ENCODE data around the gene PPP1R12C. TPM values are rescaled to one million over a fixed set of nuclear protein-coding genes. Genes with fewer than 3 reads are reported as not detected.
"Not testable (repeated sequence)": the region's sequence is repeated elsewhere in the genome, so short reads cannot be mapped to it uniquely, and the experiment has no call there.

Gene PPP1R12C
- total RNA-seq, 2 donors from 2014 or later, result 98.2 to 107 TPM

DNA sequence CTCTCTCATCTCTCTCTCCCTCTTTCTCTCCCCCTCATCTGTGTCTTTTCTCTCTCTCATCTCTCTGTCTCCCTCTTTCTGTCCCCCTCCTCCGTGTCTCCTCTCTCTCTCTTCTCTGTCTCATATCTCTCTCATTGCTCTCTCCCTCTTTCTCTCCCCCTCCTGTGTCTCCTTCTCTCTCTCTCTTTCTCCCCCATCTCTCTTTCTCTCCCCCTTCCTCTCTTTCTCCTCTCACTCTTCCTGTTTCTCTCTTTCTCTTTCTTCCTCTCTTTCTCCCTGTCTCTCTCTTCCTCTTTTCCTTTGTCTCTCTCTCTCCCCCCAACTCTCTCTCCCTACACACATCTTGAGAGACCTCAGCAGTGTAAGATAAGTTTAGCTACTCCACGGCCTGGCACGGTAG lies 49.6 kb downstream of the PPP1R12C start:
- Mint-ChIP-seq H3K27me3 (ENCODE audit: insufficient read depth) (peaks cover 80% of the 10 kb centered on the region), H3K9me3 (peaks cover 3% of the 10 kb centered on the region), H3K27ac (no peak overlapping the region), H3K4me1 (peaks cover 8% of the 10 kb centered on the region), H3K36me3 (ENCODE audit: low read depth) (no peaks in the 10 kb centered on the region), H3K4me3 (peak overlapping the region; percentile 63)
- WGBS, 2 experiments (ENCODE audit: insufficient coverage in 1 of 2, insufficient read length in 1 of 2), result 61 to 70% methylated on average over 2 to 3 of the region's 3 CpGs
- H3K4me3 ChIP-seq (ENCODE audit: low read length), result no peak overlapping the region
- H3K9me3 ChIP-seq (ENCODE audit: control insufficient read depth, low read length), result no peaks in the 10 kb centered on the region
- H3K9ac ChIP-seq (ENCODE audit: extremely low read depth, low read length, poor library complexity, severe bottlenecking), result no peak overlapping the region
- H3K27me3 ChIP-seq (ENCODE audit: control insufficient read depth, insufficient read depth, low read length, poor library complexity, severe bottlenecking), result peaks cover 30% of the 10 kb centered on the region
- H3K4me1 ChIP-seq (ENCODE audit: control insufficient read depth, insufficient read depth, low read length), result peaks cover 2% of the 10 kb centered on the region
- no peak overlapping the region for H3K27ac ChIP-seq (ENCODE audit: low read depth, low read length)
- H3K36me3 ChIP-seq (ENCODE audit: control insufficient read depth, insufficient read depth, low read length), result no peaks in the 10 kb centered on the region
- TF ChIP-seq, protein P1, sequence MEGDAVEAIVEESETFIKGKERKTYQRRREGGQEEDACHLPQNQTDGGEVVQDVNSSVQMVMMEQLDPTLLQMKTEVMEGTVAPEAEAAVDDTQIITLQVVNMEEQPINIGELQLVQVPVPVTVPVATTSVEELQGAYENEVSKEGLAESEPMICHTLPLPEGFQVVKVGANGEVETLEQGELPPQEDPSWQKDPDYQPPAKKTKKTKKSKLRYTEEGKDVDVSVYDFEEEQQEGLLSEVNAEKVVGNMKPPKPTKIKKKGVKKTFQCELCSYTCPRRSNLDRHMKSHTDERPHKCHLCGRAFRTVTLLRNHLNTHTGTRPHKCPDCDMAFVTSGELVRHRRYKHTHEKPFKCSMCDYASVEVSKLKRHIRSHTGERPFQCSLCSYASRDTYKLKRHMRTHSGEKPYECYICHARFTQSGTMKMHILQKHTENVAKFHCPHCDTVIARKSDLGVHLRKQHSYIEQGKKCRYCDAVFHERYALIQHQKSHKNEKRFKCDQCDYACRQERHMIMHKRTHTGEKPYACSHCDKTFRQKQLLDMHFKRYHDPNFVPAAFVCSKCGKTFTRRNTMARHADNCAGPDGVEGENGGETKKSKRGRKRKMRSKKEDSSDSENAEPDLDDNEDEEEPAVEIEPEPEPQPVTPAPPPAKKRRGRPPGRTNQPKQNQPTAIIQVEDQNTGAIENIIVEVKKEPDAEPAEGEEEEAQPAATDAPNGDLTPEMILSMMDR (conservative IDR thresholded peaks at IDR 0.05), result no peak
- no peak for DNase-seq

GRCh38 chr19:55066107-55066709 lies 51.2 kb downstream of the PPP1R12C start:
- no peak overlapping the region for H3K27ac Mint-ChIP-seq

DNA sequence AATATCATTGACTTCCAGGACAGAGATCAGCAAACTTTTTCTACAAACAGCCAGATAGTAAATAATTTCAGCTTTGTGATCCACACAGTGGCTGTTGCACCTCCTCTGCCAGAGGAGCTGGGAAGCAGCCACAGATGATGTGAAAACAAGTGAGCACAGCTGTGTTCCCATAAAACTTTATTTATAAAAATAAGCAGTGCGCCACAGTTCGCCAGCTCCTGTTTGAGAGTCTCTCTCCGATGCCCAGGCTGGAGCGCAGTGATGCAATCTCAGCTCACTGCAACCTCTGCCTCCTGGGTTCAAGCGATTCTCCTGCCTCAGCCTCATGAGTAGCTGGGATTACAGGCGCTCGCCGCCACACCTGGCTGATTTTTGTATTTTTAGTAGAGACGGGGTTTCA lies 51.9 kb downstream of the PPP1R12C start:
- H3K36me3 ChIP-seq (ENCODE audit: control insufficient read depth, insufficient read depth, low read length); DNase-seq; H3K9me3 Mint-ChIP-seq; H3K9me3 ChIP-seq (ENCODE audit: control insufficient read depth, low read length); H3K4me1 ChIP-seq (ENCODE audit: control insufficient read depth, insufficient read depth, low read length); H3K9ac ChIP-seq (ENCODE audit: extremely low read depth, low read length, poor library complexity, severe bottlenecking); H3K36me3 Mint-ChIP-seq (ENCODE audit: low read depth); H3K27ac ChIP-seq (ENCODE audit: low read depth, low read length); H3K4me1 Mint-ChIP-seq; H3K4me3 ChIP-seq (ENCODE audit: low read length); H3K4me3 Mint-ChIP-seq; H3K27ac Mint-ChIP-seq: not testable (repeated sequence)
- peaks cover 30% of the 10 kb centered on the region for H3K27me3 ChIP-seq (ENCODE audit: control insufficient read depth, insufficient read depth, low read length, poor library complexity, severe bottlenecking)
- peaks cover 57% of the 10 kb centered on the region for H3K27me3 Mint-ChIP-seq (ENCODE audit: insufficient read depth)
- 82 to 86% methylated on average over 9 of the region's 9 CpGs for WGBS, 2 experiments (ENCODE audit: insufficient coverage in 1 of 2, insufficient read length in 1 of 2)

More at GRCh38 chr19:55066107-55066709, 51.2 kb downstream of the PPP1R12C start:
- 35 to 41% methylated on average over 2 of the region's 2 CpGs for WGBS, 2 experiments (ENCODE audit: insufficient coverage in 1 of 2, insufficient read length in 1 of 2)
- peaks cover 30% of the 10 kb centered on the region for H3K27me3 ChIP-seq (ENCODE audit: control insufficient read depth, insufficient read depth, low read length, poor library complexity, severe bottlenecking)
- no peak overlapping the region for H3K4me3 Mint-ChIP-seq
- H3K9me3 ChIP-seq (ENCODE audit: control insufficient read depth, low read length), result no peaks in the 10 kb centered on the region
- no peak overlapping the region for H3K27ac ChIP-seq (ENCODE audit: low read depth, low read length)
- peaks cover 2% of the 10 kb centered on the region for H3K4me1 ChIP-seq (ENCODE audit: control insufficient read depth, insufficient read depth, low read length)
- H3K4me3 ChIP-seq (ENCODE audit: low read length), result no peak overlapping the region
- TF ChIP-seq, protein P1 (conservative IDR thresholded peaks at IDR 0.05), result no peak
- peaks cover 64% of the 10 kb centered on the region for H3K27me3 Mint-ChIP-seq (ENCODE audit: insufficient read depth)
- peak; percentile 83 for DNase-seq
- no peaks in the 10 kb centered on the region for H3K36me3 ChIP-seq (ENCODE audit: control insufficient read depth, insufficient read depth, low read length)
- no peak overlapping the region for H3K9ac ChIP-seq (ENCODE audit: extremely low read depth, low read length, poor library complexity, severe bottlenecking)
- peaks cover 10% of the 10 kb centered on the region for H3K4me1 Mint-ChIP-seq
- no peaks in the 10 kb centered on the region for H3K36me3 Mint-ChIP-seq (ENCODE audit: low read depth)
- H3K9me3 Mint-ChIP-seq, result no peaks in the 10 kb centered on the region

DNA sequence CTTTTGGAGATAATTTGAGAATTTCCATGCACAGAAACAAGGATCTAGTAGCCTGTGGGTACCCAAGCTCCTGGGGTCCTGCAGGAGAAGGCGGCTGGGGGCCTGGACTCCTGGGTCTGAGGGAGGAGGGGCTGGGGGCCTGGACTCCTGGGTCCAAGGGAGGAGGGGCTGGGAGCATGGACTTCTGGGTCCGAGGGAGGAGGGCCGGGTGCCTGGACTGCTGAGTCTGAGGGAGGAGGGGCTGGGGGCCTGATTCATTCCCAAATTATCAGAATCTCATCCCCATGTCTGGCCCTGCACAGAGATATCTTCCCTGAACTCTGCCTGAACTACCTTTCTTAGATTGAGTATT lies 54.0 kb downstream of the PPP1R12C start:
- Histone ChIP-seq H3K36me3 (ENCODE audit: control insufficient read depth, insufficient read depth, low read length) (peaks cover 4% of the 10 kb centered on the region), H3K9me3 (ENCODE audit: control insufficient read depth, low read length) (no peaks in the 10 kb centered on the region), H3K27me3 (ENCODE audit: control insufficient read depth, insufficient read depth, low read length, poor library complexity, severe bottlenecking) (peaks cover 30% of the 10 kb centered on the region), H3K9ac (ENCODE audit: extremely low read depth, low read length, poor library complexity, severe bottlenecking) (no peak overlapping the region), H3K27ac (ENCODE audit: low read depth, low read length) (no peak overlapping the region), H3K4me1 (ENCODE audit: control insufficient read depth, insufficient read depth, low read length) (no peaks in the 10 kb centered on the region), H3K4me3 (ENCODE audit: low read length) (no peak overlapping the region)
- peaks cover 8% of the 10 kb centered on the region for H3K36me3 Mint-ChIP-seq (ENCODE audit: low read depth)
- peaks cover 2% of the 10 kb centered on the region for H3K4me1 Mint-ChIP-seq
- no peak overlapping the region for H3K27ac Mint-ChIP-seq
- WGBS, 2 experiments (ENCODE audit: insufficient coverage in 1 of 2, insufficient read length in 1 of 2), result 74% methylated on average over 1 of the region's 3 CpGs; no CpG with 5 or more reads in 1 of the 2 experiments
- no peaks in the 10 kb centered on the region for H3K9me3 Mint-ChIP-seq
- TF ChIP-seq, protein P1 (conservative IDR thresholded peaks at IDR 0.05), result no peak
- peaks cover 46% of the 10 kb centered on the region for H3K27me3 Mint-ChIP-seq (ENCODE audit: insufficient read depth)
- DNase-seq, result no peak
- H3K4me3 Mint-ChIP-seq, result peak overlapping the region; percentile 78

Data from endodermal cell (in vitro differentiated cells).